Activated CD4-positive, alpha-beta T cell treated with anti-CD3 and anti-CD28 coated beads, Interleukin-2, amount 10 ng/mL, durations not matched to agents 7 days and 5 days (primary cell): ENCODE results near the gene KRT81. TPM values are rescaled to one million over a fixed set of nuclear protein-coding genes. Genes with fewer than 3 reads are reported as not detected.
"Not testable (repeated sequence)": the region's sequence is repeated elsewhere in the genome, so short reads cannot be mapped to it uniquely, and the experiment has no call there.

Source experiments
- CTCF ChIA-PET: fragments of 350-600 bp; sonication (Branson Sonifier 250); formaldehyde crosslinking; loops from one replicate; lab custom pipeline; 2021; ENCODE audit warnings: antibody characterized with exemption; lab: Charles Lee
- POLR2A ChIA-PET: fragments of 350-600 bp; sonication (Branson Sonifier 250); formaldehyde crosslinking; loops from one replicate; lab custom pipeline; 2021; ENCODE audit warnings: antibody characterized with exemption; lab: Charles Lee
- DNase-seq: peaks from one replicate; pipeline ENCODE4 v3.0.0-alpha.2; 2020
- H3K27ac Mint-ChIP-seq: one replicate; pipeline ENCODE4 v1.8.0; 2021; ENCODE audit warnings: mild to moderate bottlenecking, moderate library complexity, mixed read lengths
- H3K27me3 Mint-ChIP-seq: one replicate; pipeline ENCODE4 v1.8.0; 2021; ENCODE audit warnings: mixed read lengths
- H3K36me3 Mint-ChIP-seq: one replicate; pipeline ENCODE4 v1.8.0; 2021; ENCODE audit warnings: low read depth, mixed read lengths
- H3K4me1 Mint-ChIP-seq: one replicate; pipeline ENCODE4 v1.8.0; 2021; ENCODE audit warnings: mixed read lengths
- H3K4me3 Mint-ChIP-seq: one replicate; pipeline ENCODE4 v1.8.0; 2021; ENCODE audit warnings: mild to moderate bottlenecking, moderate library complexity, mixed read lengths
- H3K9me3 Mint-ChIP-seq: one replicate; pipeline ENCODE4 v1.8.0; 2021; ENCODE audit warnings: mixed read lengths
- total RNA-seq, 2 experiments: library from RNA; stranded (reverse); gene quantifications; one replicate each; pipeline ENCODE4 v1.2.3, GENCODE V29; 2021

KRT81 gene
- total RNA-seq, 2 experiments from 2014 or later: not detected

- no peaks in the 10 kb centered on the region for H3K9me3 Mint-ChIP-seq
- DNase-seq: no peak
- no peak overlapping the region for H3K4me3 Mint-ChIP-seq
- ChIA-PET POLR2A (interaction anchor here (0.5 kb wide), 1 partner anchor 78 kb away, joined by 3 read pairs; no protein-coding TSS in a partner anchor), CTCF (interaction anchor here (0.9 to 1.4 kb wide), 6 partner anchors 9 to 34 kb away, joined by 3 to 5 read pairs (median 4); no protein-coding TSS in a partner anchor)
- peaks cover 7% of the 10 kb centered on the region for H3K36me3 Mint-ChIP-seq
- H3K27ac Mint-ChIP-seq: peak overlapping the region; percentile 15
- peaks cover 59% of the 10 kb centered on the region for H3K4me1 Mint-ChIP-seq
- peaks cover 7% of the 10 kb centered on the region for H3K27me3 Mint-ChIP-seq
Measured at GRCh38 chr12:52245259-52245961, 45.9 kb downstream of the KRT81 start.

GRCh38 chr12:52244615-52244994 lies 46.7 kb downstream of the KRT81 start:
- Mint-ChIP-seq H3K27me3 (peaks cover 4% of the 10 kb centered on the region), H3K4me3 (peak overlapping the region; percentile 20), H3K9me3 (no peaks in the 10 kb centered on the region), H3K27ac (peak overlapping the region; percentile 90), H3K4me1 (peaks cover 54% of the 10 kb centered on the region), H3K36me3 (peaks cover 3% of the 10 kb centered on the region)
- ChIA-PET CTCF (interaction anchor here (1.3 to 1.4 kb wide), 3 partner anchors 12 to 21 kb away, joined by 3 to 5 read pairs (median 3); no protein-coding TSS in a partner anchor), POLR2A (no interaction called here)
- no peak for DNase-seq

GRCh38 chr12:52243856-52244614 lies 47.3 kb downstream of the KRT81 start:
- ChIA-PET CTCF (interaction anchor here (0.7 to 1.4 kb wide), 6 partner anchors 10 to 648 kb away, joined by 3 to 5 read pairs (median 3); no protein-coding TSS in a partner anchor), POLR2A (no interaction called here)
- no peaks in the 10 kb centered on the region for H3K9me3 Mint-ChIP-seq
- H3K4me1 Mint-ChIP-seq: peaks cover 50% of the 10 kb centered on the region
- H3K27me3 Mint-ChIP-seq: peaks cover 3% of the 10 kb centered on the region
- peak overlapping the region; percentile 90 for H3K27ac Mint-ChIP-seq
- peak overlapping the region; percentile 20 for H3K4me3 Mint-ChIP-seq
- no peaks in the 10 kb centered on the region for H3K36me3 Mint-ChIP-seq
- DNase-seq: peak; percentile 58

GRCh38 chr12:52243259-52243855 lies 48.0 kb downstream of the KRT81 start:
- peaks cover 50% of the 10 kb centered on the region for H3K4me1 Mint-ChIP-seq
- H3K4me3 Mint-ChIP-seq: no peak overlapping the region
- POLR2A ChIA-PET: no interaction called here
- peaks cover 5% of the 10 kb centered on the region for H3K27me3 Mint-ChIP-seq
- no peaks in the 10 kb centered on the region for H3K36me3 Mint-ChIP-seq
- no peaks in the 10 kb centered on the region for H3K9me3 Mint-ChIP-seq
- H3K27ac Mint-ChIP-seq: peak overlapping the region; percentile 90
- CTCF ChIA-PET: interaction anchor here (0.7 to 1.4 kb wide), 5 partner anchors 11 to 649 kb away, joined by 3 read pairs; no protein-coding TSS in a partner anchor
- DNase-seq: no peak

GRCh38 chr12:52242442-52243258 lies 48.7 kb downstream of the KRT81 start:
- POLR2A ChIA-PET: no interaction called here
- peaks cover 50% of the 10 kb centered on the region for H3K4me1 Mint-ChIP-seq
- H3K27me3 Mint-ChIP-seq: peaks cover 5% of the 10 kb centered on the region

GRCh38 chr12:52241205-52241842 lies 50.0 kb downstream of the KRT81 start:
- H3K36me3 Mint-ChIP-seq: no peaks in the 10 kb centered on the region

More at GRCh38 chr12:52242442-52243258, 48.7 kb downstream of the KRT81 start:
- DNase-seq: no peak
- no peak overlapping the region for H3K27ac Mint-ChIP-seq
- CTCF ChIA-PET: interaction anchor here (1.1 to 1.6 kb wide), 4 partner anchors 10 to 21 kb away, joined by 3 to 6 read pairs (median 4); no protein-coding TSS in a partner anchor
- no peak overlapping the region for H3K4me3 Mint-ChIP-seq
- no peaks in the 10 kb centered on the region for H3K36me3 Mint-ChIP-seq
- H3K9me3 Mint-ChIP-seq: no peaks in the 10 kb centered on the region

GRCh38 chr12:52240247-52240646 lies 51.1 kb downstream of the KRT81 start:
- H3K36me3 Mint-ChIP-seq, POLR2A ChIA-PET, H3K27me3 Mint-ChIP-seq, DNase-seq, H3K9me3 Mint-ChIP-seq, H3K4me3 Mint-ChIP-seq, H3K27ac Mint-ChIP-seq: not testable (repeated sequence)
- CTCF ChIA-PET: interaction anchor here (0.7 kb wide), 1 partner anchor 915 kb away, joined by 3 read pairs; no protein-coding TSS in a partner anchor
- peaks cover 29% of the 10 kb centered on the region for H3K4me1 Mint-ChIP-seq

More at GRCh38 chr12:52241205-52241842, 50.0 kb downstream of the KRT81 start:
- CTCF ChIA-PET: interaction anchor here (1.5 to 1.6 kb wide), 2 partner anchors 11 to 15 kb away, joined by 4 to 6 read pairs; no protein-coding TSS in a partner anchor
- Mint-ChIP-seq H3K27me3 (peaks cover 5% of the 10 kb centered on the region), H3K27ac (no peak overlapping the region), H3K4me3 (no peak overlapping the region), H3K4me1 (peaks cover 39% of the 10 kb centered on the region), H3K9me3 (no peaks in the 10 kb centered on the region)
- no peak for DNase-seq
- POLR2A ChIA-PET: no interaction called here

GRCh38 chr12:52239767-52240166 lies 51.6 kb downstream of the KRT81 start:
- POLR2A ChIA-PET: no interaction called here
- Mint-ChIP-seq H3K4me1 (peaks cover 24% of the 10 kb centered on the region), H3K9me3 (no peaks in the 10 kb centered on the region), H3K27ac (no peak overlapping the region), H3K4me3 (no peak overlapping the region), H3K27me3 (peaks cover 11% of the 10 kb centered on the region), H3K36me3 (no peaks in the 10 kb centered on the region)
- CTCF ChIA-PET: interaction anchor here (0.7 to 1.7 kb wide), 2 partner anchors 39 to 915 kb away, joined by 3 to 5 read pairs; no protein-coding TSS in a partner anchor
- DNase-seq: no peak

- H3K4me3 Mint-ChIP-seq: no peak overlapping the region
- H3K36me3 Mint-ChIP-seq: no peaks in the 10 kb centered on the region
- DNase-seq: no peak
- POLR2A ChIA-PET: no interaction called here
- CTCF ChIA-PET: interaction anchor here (1.2 to 2.8 kb wide), 4 partner anchors 11 to 40 kb away, joined by 3 to 10 read pairs (median 6); no protein-coding TSS in a partner anchor
- H3K27ac Mint-ChIP-seq: no peak overlapping the region
- no peaks in the 10 kb centered on the region for H3K9me3 Mint-ChIP-seq
- peaks cover 18% of the 10 kb centered on the region for H3K27me3 Mint-ChIP-seq
- peaks cover 17% of the 10 kb centered on the region for H3K4me1 Mint-ChIP-seq
Measured at GRCh38 chr12:52238916-52239646, 52.3 kb downstream of the KRT81 start.

GRCh38 chr12:52238207-52238840 lies 53.0 kb downstream of the KRT81 start:
- Mint-ChIP-seq H3K9me3 (no peaks in the 10 kb centered on the region), H3K27me3 (peaks cover 23% of the 10 kb centered on the region), H3K4me3 (no peak overlapping the region), H3K36me3 (no peaks in the 10 kb centered on the region), H3K27ac (no peak overlapping the region), H3K4me1 (peaks cover 9% of the 10 kb centered on the region)
- ChIA-PET CTCF (interaction anchor here (0.9 to 2.8 kb wide), 5 partner anchors 12 to 41 kb away, joined by 3 to 10 read pairs (median 5); no protein-coding TSS in a partner anchor), POLR2A (no interaction called here)
- no peak for DNase-seq
